ENCODE data around the gene VPS37B. TPM values are rescaled to one million over a fixed set of nuclear protein-coding genes. Genes with fewer than 3 reads are reported as not detected.

The VPS37B gene, protein sequence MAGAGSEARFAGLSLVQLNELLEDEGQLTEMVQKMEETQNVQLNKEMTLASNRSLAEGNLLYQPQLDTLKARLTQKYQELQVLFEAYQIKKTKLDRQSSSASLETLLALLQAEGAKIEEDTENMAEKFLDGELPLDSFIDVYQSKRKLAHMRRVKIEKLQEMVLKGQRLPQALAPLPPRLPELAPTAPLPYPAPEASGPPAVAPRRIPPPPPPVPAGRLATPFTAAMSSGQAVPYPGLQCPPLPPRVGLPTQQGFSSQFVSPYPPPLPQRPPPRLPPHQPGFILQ
- 26.0 and 32.1 TPM in 2 replicates for total RNA-seq

DNA sequence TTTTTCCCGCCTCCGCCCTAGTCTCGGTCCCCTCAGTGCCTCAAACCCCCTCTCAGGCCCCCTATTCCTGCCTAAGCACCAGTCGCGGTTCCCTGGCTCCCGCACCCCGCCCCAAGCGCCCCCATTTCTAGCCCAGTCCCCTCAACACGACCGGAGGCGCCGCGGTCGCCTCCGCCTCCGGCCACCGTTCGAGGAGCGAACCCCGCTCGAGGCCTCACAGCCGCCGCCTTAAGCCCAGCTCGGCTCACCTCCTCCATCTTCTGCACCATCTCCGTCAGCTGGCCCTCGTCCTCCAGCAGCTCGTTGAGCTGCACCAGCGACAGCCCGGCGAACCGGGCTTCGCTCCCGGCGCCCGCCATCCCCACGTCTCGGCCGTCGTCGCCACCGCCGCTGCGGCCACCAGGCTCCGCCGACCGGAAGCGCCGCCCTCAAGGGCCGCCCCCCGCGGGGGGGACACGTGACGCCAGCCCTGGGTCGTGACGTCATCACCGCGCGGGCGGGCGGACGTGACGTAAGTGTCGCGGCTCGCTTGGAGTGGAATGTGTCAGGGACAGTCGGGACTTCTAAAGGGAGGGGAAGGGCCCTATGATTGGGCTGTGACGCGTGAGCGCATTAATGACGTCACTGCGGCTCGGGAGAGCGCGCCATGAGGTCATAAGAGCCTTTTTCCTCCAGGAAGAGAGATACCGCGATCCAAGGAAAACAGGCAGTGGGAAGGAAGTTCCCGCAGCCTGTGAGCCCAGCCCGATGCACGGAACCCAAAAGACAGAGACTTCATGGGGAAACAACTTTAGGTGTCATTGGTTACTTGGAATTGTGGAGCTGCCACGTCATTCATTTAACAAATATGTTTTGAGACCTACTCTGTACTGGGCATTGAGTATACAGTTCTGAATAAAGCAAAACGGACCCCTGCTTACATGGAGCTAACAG is at the start of gene VPS37B:
VPS37B (minus strand) TSS at position 421 of the 933 bp plus-strand sequence; CDS start at position 359, 62 bp downstream.

DNA sequence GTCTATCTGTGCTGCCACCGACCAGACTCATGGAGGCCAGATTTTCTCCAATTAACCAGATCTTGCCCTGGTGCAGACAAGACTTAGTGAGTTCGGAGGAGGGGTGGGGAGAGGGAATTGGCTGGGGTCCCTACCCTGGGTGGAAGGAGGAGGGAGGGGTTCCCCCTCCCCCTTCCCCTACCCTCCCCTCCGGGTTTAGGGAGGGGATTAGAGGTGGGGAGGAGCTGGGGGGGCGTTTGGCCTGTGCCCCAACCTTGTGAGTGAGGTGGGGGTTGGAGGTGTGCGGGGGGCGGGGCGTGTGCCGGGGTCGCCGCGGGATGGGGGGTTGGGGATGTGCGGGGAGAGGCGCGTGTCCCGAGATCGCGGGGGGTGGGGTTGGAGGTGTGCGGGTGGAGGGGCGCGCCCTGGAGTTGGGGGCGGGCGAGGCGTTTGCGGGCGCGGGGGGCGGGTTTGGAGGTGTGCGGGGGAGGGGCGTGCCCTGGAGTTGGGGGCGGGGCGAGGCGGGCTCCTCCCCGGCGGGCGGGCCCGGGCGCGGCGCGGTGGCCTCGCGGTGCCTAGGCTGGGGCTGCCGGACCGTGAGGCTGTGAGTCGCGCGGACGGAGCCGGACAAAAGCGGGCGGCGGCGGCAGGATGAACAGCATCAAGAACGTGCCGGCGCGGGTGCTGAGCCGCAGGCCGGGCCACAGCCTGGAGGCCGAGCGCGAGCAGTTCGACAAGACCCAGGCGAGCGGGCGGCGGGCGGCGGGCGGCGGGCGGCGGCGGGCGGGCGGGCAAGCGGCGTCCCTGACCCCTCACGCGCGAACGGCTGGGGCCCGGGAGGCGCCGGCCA is 60.8 kb downstream of the VPS37B start, which contains the start of gene HIP1R:
HIP1R (plus strand) TSS at position 537 of the 829 bp plus-strand sequence; CDS start at position 631, 94 bp downstream.

Other genes starting within 250 kb of the VPS37B start
- 2.4 TPM in 1 of 2 replicates, not detected in the other for gene HCAR2, start 192.8 kb downstream of the VPS37B start, total RNA-seq
- gene HCAR3, start 179.3 kb downstream of the VPS37B start, total RNA-seq = 0.14 and 1.8 TPM in 2 replicates
- gene HCAR1, start 165.3 kb downstream of the VPS37B start, total RNA-seq = 0.66 and 0.72 TPM in 2 replicates
- 39.6 and 54.7 TPM in 2 replicates for gene DENR, start 143.3 kb downstream of the VPS37B start, total RNA-seq
- 0.57 and 1.3 TPM in 2 replicates for gene CCDC62, start 121.6 kb downstream of the VPS37B start, total RNA-seq
- 9.6 and 15.6 TPM in 2 replicates for gene HIP1R, start 60.7 kb downstream of the VPS37B start, total RNA-seq
- gene ABCB9, start 70.3 kb upstream of the VPS37B start, total RNA-seq = 7.0 and 13.7 TPM in 2 replicates
- gene OGFOD2, start 79.1 kb upstream of the VPS37B start, total RNA-seq = 12.7 and 17.3 TPM in 2 replicates
- 104 and 175 TPM in 2 replicates for gene ARL6IP4, start 84.6 kb upstream of the VPS37B start, total RNA-seq